BLaER1 (cell line): Measurements from ENCODE around the gene MRRF.

Source experiments
- H3K27ac ChIP-seq: shearing (Covaris generic); formaldehyde crosslinking; 2 replicates; pipeline ENCODE4 v1.8.1; 2022
- H3K27me3 ChIP-seq: shearing (Covaris generic); formaldehyde crosslinking; 2 replicates; pipeline ENCODE4 v1.8.1; 2022
- H3K36me3 ChIP-seq: shearing (Covaris generic); formaldehyde crosslinking; 2 replicates; pipeline ENCODE4 v1.8.1; 2022
- H3K4me1 ChIP-seq: shearing (Covaris generic); formaldehyde crosslinking; 2 replicates; pipeline ENCODE4 v1.8.1; 2022
- H3K4me2 ChIP-seq: shearing (Covaris generic); formaldehyde crosslinking; 2 replicates; pipeline ENCODE4 v1.8.1; 2022
- H3K4me3 ChIP-seq: shearing (Covaris generic); formaldehyde crosslinking; 2 replicates; pipeline ENCODE4 v1.8.1; 2022
- H3K9ac ChIP-seq: shearing (Covaris generic); formaldehyde crosslinking; 2 replicates; pipeline ENCODE4 v1.8.1; 2022
- H3K9me3 ChIP-seq: shearing (Covaris generic); formaldehyde crosslinking; 2 replicates; pipeline ENCODE4 v1.8.1; 2022
- H4K20me1 ChIP-seq: shearing (Covaris generic); formaldehyde crosslinking; 2 replicates; pipeline ENCODE4 v1.8.1; 2022
- Cebpa-rat ChIP-seq: shearing (Covaris generic); IDR thresholded peaks from 2 replicates; pipeline ENCODE4 v1.8.1; 2022

The MRRF gene, protein sequence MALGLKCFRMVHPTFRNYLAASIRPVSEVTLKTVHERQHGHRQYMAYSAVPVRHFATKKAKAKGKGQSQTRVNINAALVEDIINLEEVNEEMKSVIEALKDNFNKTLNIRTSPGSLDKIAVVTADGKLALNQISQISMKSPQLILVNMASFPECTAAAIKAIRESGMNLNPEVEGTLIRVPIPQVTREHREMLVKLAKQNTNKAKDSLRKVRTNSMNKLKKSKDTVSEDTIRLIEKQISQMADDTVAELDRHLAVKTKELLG

GRCh38 chr9:122264360-122265148 lies at the start of gene MRRF, which contains the start of gene RBM18:
MRRF (plus strand) TSS chr9:122264882; CDS start chr9:122270892, 6,010 bp downstream.
RBM18 (minus strand) TSS chr9:122264840; CDS start chr9:122261492, 3,348 bp downstream.
- Histone ChIP-seq H3K27me3 (no peaks in the 10 kb centered on the region), H3K27ac (peak within 1 kb of the TSS; percentile 90), H3K4me1 (peaks cover 56% of the 10 kb centered on the region), H3K9me3 (no peaks in the 10 kb centered on the region), H3K4me3 (peak within 1 kb of the TSS; percentile 87), H3K36me3 (peaks cover 24% of the 10 kb centered on the region), H4K20me1 (peaks cover 43% of the 10 kb centered on the region), H3K9ac (peak within 1 kb of the TSS; percentile 91), H3K4me2 (peak within 1 kb of the TSS; percentile 96)
- no peak for TF ChIP-seq Cebpa-rat

- Histone ChIP-seq H3K9ac (no peak overlapping the region), H3K4me3 (no peak overlapping the region), H3K4me1 (peaks cover 46% of the 10 kb centered on the region), H3K9me3 (no peaks in the 10 kb centered on the region; the same call in 1 of the 2 replicates), H4K20me1 (peaks cover 31% of the 10 kb centered on the region), H3K36me3 (no peaks in the 10 kb centered on the region), H3K27me3 (peaks cover 81% of the 10 kb centered on the region), H3K4me2 (no peak overlapping the region), H3K27ac (no peak overlapping the region)
- no peak for TF ChIP-seq Cebpa-rat
Measured at GRCh38 chr9:122215663-122216062, 49.0 kb upstream of the MRRF start.

DNA sequence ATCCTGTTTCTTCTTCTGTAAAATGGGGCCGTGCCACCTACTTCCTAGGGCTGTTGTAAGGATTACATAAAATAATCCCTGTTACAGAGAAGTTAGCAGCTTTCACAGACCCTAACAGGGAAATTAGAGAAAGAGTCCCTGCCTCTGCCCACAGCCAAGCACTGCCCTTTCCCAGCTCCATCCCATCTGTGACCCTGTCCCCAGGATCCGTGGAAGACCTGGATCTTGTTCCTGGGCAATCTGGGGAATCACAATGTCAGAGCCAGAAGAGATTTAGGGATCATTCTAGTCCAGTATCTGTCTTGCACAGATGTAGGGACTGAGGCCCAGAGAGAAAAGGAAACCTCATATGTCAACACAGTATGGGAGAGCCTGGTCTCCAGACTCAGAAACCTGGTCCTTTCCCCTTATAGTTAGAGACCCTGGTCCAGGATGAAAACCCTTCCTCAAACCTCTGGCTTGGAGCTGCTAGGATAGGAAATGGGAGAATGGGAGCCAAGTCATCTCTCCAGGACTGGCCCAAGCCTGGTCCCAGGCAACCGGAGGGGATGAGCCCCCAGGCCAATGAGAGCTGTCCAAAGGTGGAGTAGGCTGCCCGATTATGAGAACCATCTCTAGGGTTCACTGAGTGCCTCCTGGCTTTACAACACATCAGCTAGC lies 48.4 kb upstream of the MRRF start:
- Histone ChIP-seq H3K36me3 (no peaks in the 10 kb centered on the region), H3K27ac (no peak overlapping the region), H3K4me3 (no peak overlapping the region), H3K9ac (no peak overlapping the region), H3K4me1 (peaks cover 52% of the 10 kb centered on the region), H3K27me3 (peaks cover 87% of the 10 kb centered on the region), H3K9me3 (no peaks in the 10 kb centered on the region; the same call in 1 of the 2 replicates), H3K4me2 (no peak overlapping the region), H4K20me1 (peaks cover 31% of the 10 kb centered on the region)
- no peak for TF ChIP-seq Cebpa-rat

DNA sequence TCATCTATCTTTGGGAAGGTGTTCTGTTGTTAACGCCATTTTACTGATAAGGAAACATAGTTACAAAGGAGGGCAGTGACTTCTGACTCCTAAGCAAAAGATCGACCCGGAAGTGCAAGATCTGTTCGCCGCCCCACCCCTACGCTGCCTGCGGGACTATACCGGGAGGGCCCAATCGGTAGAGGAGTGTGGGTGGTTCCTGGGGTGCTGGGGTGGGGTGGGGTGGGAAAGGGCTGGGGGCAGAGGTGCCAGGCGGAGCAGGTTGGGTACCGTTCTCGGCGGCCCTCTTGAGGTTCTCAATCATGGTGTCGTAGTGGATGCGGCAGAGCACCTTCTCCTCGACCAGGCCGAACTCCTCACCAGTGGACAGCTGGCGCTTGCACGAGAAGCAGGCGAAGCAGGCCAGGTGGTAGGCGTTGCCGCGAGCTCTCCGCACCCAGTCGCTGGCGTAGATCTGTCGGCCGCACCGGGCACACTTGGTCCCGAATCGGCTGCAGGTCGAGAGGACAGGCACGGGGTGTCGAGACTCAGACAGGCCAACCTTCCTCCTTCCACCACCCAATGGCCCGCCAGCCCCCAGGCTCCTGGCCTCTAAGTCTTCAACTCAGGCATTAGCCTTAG lies 47.8 kb upstream of the MRRF start:
- Histone ChIP-seq H3K4me1 (peaks cover 57% of the 10 kb centered on the region), H3K4me3 (no peak overlapping the region), H3K4me2 (peak overlapping the region; percentile 95), H3K27me3 (peaks cover 88% of the 10 kb centered on the region), H3K9me3 (no peaks in the 10 kb centered on the region; the same call in 1 of the 2 replicates), H3K9ac (no peak overlapping the region), H4K20me1 (peaks cover 31% of the 10 kb centered on the region), H3K27ac (no peak overlapping the region), H3K36me3 (no peaks in the 10 kb centered on the region)
- TF ChIP-seq Cebpa-rat: no peak

DNA sequence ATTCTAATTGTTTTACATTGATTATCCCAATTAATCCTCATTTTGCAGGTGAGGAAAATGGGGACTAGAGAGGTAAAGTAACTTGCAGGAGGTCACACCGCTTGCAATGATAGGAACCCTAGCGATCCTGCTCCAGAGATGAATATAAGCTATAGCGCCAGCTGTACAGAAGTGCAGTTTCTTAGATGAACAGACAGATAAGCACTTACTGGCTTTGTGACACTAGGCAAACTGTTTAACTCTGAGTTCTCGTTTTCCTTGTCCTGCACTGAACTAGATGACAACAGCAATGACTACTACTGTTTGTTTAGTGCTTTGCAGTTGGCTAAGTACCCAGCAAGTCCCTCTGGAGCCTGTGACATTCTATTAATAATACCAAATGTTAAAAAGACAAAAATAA lies 47.0 kb upstream of the MRRF start:
- H3K4me3 ChIP-seq: no peak overlapping the region
- peaks cover 31% of the 10 kb centered on the region for H4K20me1 ChIP-seq
- no peaks in the 10 kb centered on the region; the same call in 1 of the 2 replicates for H3K9me3 ChIP-seq
- H3K36me3 ChIP-seq: no peaks in the 10 kb centered on the region
- H3K27ac ChIP-seq: no peak overlapping the region
- no peak overlapping the region for H3K9ac ChIP-seq
- H3K4me1 ChIP-seq: peaks cover 64% of the 10 kb centered on the region
- TF ChIP-seq Cebpa-rat: no peak
- peak overlapping the region; percentile 95 for H3K4me2 ChIP-seq
- H3K27me3 ChIP-seq: peaks cover 85% of the 10 kb centered on the region

DNA sequence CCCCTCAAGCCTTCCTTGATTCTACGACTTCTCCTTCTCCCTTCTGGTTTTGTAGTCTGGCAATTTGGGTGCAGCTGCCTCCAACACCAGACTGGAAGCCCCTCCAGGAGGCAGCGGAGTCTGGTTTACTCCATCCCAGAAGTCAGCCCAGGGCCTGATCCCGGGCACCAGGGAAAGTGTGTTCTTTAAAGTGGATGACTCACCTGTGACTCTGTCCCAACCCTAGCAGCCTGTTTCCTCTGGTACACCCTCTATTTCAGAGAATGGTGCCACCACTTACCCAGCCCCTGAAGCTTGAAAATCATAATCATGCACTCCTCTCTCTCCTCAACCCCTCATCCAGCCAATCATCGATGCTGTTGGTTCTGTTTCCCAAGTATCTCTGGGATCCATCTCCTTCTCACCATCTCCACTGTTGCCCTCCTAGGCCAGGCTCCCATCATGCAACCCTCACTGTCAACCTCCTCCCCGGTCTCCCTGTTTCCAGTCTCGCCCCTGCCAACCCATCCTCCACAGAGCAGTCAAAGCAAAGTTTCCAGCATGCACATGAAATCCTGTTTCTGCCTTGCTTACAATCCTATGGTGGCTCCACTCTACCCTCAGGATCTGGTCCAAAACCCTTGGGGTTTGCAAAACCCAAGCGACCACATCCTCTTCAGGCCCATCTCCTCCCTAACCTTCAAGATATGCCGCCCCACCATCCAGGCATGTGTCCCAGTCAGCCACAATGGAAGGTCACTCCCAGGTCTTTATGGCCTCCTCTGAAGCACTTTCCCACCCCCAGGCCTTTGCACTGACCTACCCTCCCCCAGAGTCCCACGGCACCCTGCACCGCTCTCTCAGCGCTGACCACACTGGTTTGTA lies 46.4 kb upstream of the MRRF start:
- Histone ChIP-seq H3K4me1 (peaks cover 66% of the 10 kb centered on the region), H3K27ac (0 out of 2 replicates have a peak overlapping the region, but pooled peaks have one; percentile 24), H3K4me2 (peak overlapping the region; percentile 95), H3K9me3 (no peaks in the 10 kb centered on the region; the same call in 1 of the 2 replicates), H3K36me3 (no peaks in the 10 kb centered on the region), H3K27me3 (peaks cover 83% of the 10 kb centered on the region), H4K20me1 (peaks cover 31% of the 10 kb centered on the region), H3K9ac (peak overlapping the region; percentile 39), H3K4me3 (peak overlapping the region; percentile 58)
- no peak for TF ChIP-seq Cebpa-rat

- Histone ChIP-seq H4K20me1 (peaks cover 31% of the 10 kb centered on the region), H3K27me3 (peaks cover 78% of the 10 kb centered on the region), H3K4me3 (peak overlapping the region; percentile 58), H3K9me3 (no peaks in the 10 kb centered on the region; the same call in 1 of the 2 replicates), H3K27ac (0 out of 2 replicates have a peak overlapping the region, but pooled peaks have one; percentile 24), H3K4me2 (peak overlapping the region; percentile 95), H3K4me1 (peaks cover 62% of the 10 kb centered on the region), H3K9ac (peak overlapping the region; percentile 39), H3K36me3 (no peaks in the 10 kb centered on the region)
- TF ChIP-seq Cebpa-rat: no peak
Measured at GRCh38 chr9:122218935-122219855, 45.5 kb upstream of the MRRF start.
